Gastrocnemius medialis (tissue), 4 donors: ENCODE measurements around the gene DMRTA2.

ENCODE experiments used
- POLR2A ChIP-seq, 2 donors: fragments of 450-650 bp; IDR thresholded peaks; one replicate each; pipeline ENCODE4 v1.6.1; 2017; ENCODE audit warnings: antibody characterized with exemption in 2 of 2, mild to moderate bottlenecking in 2 of 2, moderate library complexity in 2 of 2
- TF ChIP-seq, protein P1 (sequence below), 5 experiments: fragments of 450-650 bp in 3 of 5; fragments of 200-600 bp in 2 of 5; sonication (generic) in 2 of 5; IDR thresholded peaks in 4 of 5; conservative IDR thresholded peaks in 1 of 5; 1 replicate in 4 of 5; 2 replicates in 1 of 5; pipeline ENCODE4 v1.5.1; 2016 to 2019; ENCODE audit warnings: antibody characterized with exemption in 5 of 5, mild to moderate bottlenecking in 3 of 5, moderate library complexity in 3 of 5

DNA sequence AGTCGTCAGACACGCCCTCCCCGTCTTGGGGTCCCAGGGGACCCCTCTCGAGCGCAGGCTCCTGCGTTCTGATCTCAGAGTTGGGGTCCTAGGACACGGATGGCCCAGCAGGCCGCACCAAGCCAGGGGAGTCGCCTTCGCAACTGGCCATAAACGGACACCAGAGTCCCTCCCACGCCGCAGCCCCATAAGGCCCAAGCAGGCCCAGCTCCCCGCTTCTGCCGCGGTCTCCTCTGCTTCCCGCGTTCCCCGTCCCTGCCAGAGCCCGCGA, 633 bp downstream of the DMRTA2 start:
- TF ChIP-seq, protein P1, sequence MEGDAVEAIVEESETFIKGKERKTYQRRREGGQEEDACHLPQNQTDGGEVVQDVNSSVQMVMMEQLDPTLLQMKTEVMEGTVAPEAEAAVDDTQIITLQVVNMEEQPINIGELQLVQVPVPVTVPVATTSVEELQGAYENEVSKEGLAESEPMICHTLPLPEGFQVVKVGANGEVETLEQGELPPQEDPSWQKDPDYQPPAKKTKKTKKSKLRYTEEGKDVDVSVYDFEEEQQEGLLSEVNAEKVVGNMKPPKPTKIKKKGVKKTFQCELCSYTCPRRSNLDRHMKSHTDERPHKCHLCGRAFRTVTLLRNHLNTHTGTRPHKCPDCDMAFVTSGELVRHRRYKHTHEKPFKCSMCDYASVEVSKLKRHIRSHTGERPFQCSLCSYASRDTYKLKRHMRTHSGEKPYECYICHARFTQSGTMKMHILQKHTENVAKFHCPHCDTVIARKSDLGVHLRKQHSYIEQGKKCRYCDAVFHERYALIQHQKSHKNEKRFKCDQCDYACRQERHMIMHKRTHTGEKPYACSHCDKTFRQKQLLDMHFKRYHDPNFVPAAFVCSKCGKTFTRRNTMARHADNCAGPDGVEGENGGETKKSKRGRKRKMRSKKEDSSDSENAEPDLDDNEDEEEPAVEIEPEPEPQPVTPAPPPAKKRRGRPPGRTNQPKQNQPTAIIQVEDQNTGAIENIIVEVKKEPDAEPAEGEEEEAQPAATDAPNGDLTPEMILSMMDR (IDR thresholded peaks at IDR 0.05 in 4 of 5, conservative IDR thresholded peaks at IDR 0.05 in 1 of 5) = no peak
- TF ChIP-seq POLR2A (IDR thresholded peaks at IDR 0.05) = no peak
